Body of pancreas (tissue), 4 donors: Measurements from ENCODE around the gene CDH10.

Source experiments
- CTCF ChIP-seq, 7 experiments: fragments of 450-650 bp in 4 of 7; fragments of 200-600 bp in 3 of 7; sonication (generic) in 3 of 7; IDR thresholded peaks; one replicate each; pipeline ENCODE4 v1.5.1; 2016 to 2019; ENCODE audit warnings: antibody characterized with exemption in 7 of 7
- POLR2A ChIP-seq, 3 donors: fragments of 450-650 bp; IDR thresholded peaks; one replicate each; pipeline ENCODE4 v1.6.1; 2016; ENCODE audit warnings: antibody characterized with exemption in 3 of 3, mild to moderate bottlenecking in 2 of 3

GRCh38 chr5:24621792-24622191, 23.0 kb downstream of the CDH10 start:
- TF ChIP-seq POLR2A (IDR thresholded peaks at IDR 0.05): no peak
- TF ChIP-seq CTCF (IDR thresholded peaks at IDR 0.05): no peak
